ENCODE measurements around the gene ASTN1.
A peak's percentile ranks its signal among the peaks of the same experiment; 100 is the strongest.

The ASTN1 gene

GRCh38 chr1:176961678-176962077 is 202.8 kb downstream of the ASTN1 start:
- DNase-seq (ENCODE audit: low read depth), result no peak
- no peak overlapping the region for H3K4me3 ChIP-seq (ENCODE audit: low read length)
- TF ChIP-seq CTCF (IDR thresholded peaks at IDR 0.05; ENCODE audit: insufficient read depth, low read depth, low read length, missing control alignments), result no peak

GRCh38 chr1:176959191-176959820 is 205.2 kb downstream of the ASTN1 start:
- DNase-seq (ENCODE audit: low read depth), result no peak
- TF ChIP-seq CTCF (IDR thresholded peaks at IDR 0.05; ENCODE audit: insufficient read depth, low read depth, low read length, missing control alignments), result no peak
- no peak overlapping the region for H3K4me3 ChIP-seq (ENCODE audit: low read length)

- TF ChIP-seq CTCF (IDR thresholded peaks at IDR 0.05; ENCODE audit: insufficient read depth, low read depth, low read length, missing control alignments), result no peak
- no peak overlapping the region for H3K4me3 ChIP-seq (ENCODE audit: low read length)
Measured at GRCh38 chr1:176957603-176958002, 206.9 kb downstream of the ASTN1 start.

GRCh38 chr1:176954242-176954641 is 210.3 kb downstream of the ASTN1 start:
- no peak overlapping the region for H3K4me3 ChIP-seq (ENCODE audit: low read length)
- TF ChIP-seq CTCF (IDR thresholded peaks at IDR 0.05; ENCODE audit: insufficient read depth, low read depth, low read length, missing control alignments), result peak; percentile 36
- DNase-seq (ENCODE audit: low read depth), result peak; percentile 24

More at GRCh38 chr1:176957603-176958002, 206.9 kb downstream of the ASTN1 start:
- no peak for DNase-seq (ENCODE audit: low read depth)

- TF ChIP-seq CTCF (IDR thresholded peaks at IDR 0.05; ENCODE audit: insufficient read depth, low read depth, low read length, missing control alignments), result no peak
Measured at GRCh38 chr1:176950736-176951324, 213.7 kb downstream of the ASTN1 start.

GRCh38 chr1:176949033-176949662 is 215.4 kb downstream of the ASTN1 start:
- peak; percentile 64 for DNase-seq (ENCODE audit: low read depth)
- TF ChIP-seq CTCF (IDR thresholded peaks at IDR 0.05; ENCODE audit: insufficient read depth, low read depth, low read length, missing control alignments), result peak; percentile 52
- no peak overlapping the region for H3K4me3 ChIP-seq (ENCODE audit: low read length)

More at GRCh38 chr1:176950736-176951324, 213.7 kb downstream of the ASTN1 start:
- DNase-seq (ENCODE audit: low read depth), result no peak
- H3K4me3 ChIP-seq (ENCODE audit: low read length), result no peak overlapping the region

Measured in epithelial cell of esophagus (primary cell).